Stomach (tissue), 4 donors: Measurements from ENCODE around the gene LIPG.

ENCODE experiments used
- EP300 ChIP-seq: sonication (generic); formaldehyde crosslinking; IDR thresholded peaks from one replicate; pipeline ENCODE4 v1.6.1; 2017; ENCODE audit warnings: antibody characterized with exemption
- TF ChIP-seq, protein P1 (sequence below), 7 experiments: fragments of 450-650 bp in 4 of 7; fragments of 200-600 bp in 3 of 7; sonication (generic) in 3 of 7; IDR thresholded peaks; one replicate each; pipeline ENCODE4 v1.5.1; 2016 to 2019; ENCODE audit warnings: antibody characterized with exemption in 7 of 7, control low read depth in 2 of 7, mild to moderate bottlenecking in 1 of 7

DNA sequence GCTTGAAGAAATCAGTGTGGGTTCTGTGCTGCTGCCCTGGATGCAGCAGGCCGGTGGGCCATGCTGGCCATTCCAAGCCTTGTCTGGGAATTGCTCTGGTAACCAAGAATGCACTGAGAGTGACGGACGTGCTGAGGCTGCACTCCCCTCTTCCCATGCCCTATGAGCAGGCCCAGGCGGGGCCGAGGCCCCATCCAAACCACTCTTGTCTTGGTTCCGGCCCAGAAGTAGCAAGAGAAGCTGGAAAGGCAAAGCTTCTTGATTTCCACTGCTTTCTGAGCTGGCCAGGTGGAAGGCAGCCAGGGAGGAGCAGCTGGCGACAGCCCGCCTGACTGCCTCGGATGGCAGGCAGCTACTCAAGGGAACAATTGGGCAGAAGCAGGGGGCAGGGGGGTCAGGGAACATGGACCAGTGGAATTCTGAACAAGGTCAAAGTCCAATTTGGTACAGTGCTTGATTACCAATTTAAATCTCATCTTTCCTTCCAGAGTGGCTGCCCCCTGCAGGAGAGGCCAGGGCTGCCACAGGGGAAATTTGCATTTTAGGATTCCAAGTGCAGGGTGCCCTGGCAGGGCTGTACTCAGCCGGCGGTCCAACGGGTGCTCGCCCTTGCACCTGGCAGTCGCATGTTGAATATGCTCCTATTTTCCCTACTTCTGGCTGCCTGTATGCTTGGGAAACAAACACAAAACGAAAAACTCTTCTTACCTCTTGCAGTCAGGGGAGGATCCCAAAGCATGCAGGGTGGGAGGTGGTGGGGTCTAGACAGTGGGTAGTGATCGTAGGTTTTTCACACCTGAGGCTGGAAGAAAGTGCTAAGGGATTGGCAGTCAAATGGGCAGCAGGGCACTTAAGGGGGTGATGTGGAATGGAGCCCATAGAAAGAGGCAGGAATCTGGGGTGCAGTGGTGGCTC, 67.3 kb downstream of the LIPG start:
- no peak for TF ChIP-seq EP300
- TF ChIP-seq, protein P1, sequence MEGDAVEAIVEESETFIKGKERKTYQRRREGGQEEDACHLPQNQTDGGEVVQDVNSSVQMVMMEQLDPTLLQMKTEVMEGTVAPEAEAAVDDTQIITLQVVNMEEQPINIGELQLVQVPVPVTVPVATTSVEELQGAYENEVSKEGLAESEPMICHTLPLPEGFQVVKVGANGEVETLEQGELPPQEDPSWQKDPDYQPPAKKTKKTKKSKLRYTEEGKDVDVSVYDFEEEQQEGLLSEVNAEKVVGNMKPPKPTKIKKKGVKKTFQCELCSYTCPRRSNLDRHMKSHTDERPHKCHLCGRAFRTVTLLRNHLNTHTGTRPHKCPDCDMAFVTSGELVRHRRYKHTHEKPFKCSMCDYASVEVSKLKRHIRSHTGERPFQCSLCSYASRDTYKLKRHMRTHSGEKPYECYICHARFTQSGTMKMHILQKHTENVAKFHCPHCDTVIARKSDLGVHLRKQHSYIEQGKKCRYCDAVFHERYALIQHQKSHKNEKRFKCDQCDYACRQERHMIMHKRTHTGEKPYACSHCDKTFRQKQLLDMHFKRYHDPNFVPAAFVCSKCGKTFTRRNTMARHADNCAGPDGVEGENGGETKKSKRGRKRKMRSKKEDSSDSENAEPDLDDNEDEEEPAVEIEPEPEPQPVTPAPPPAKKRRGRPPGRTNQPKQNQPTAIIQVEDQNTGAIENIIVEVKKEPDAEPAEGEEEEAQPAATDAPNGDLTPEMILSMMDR (IDR thresholded peaks at IDR 0.05): peak in 1 of 7 experiments; percentile 17
